Psoas muscle (tissue), 8 donors: ENCODE measurements around the gene FBXO42. TPM values are rescaled to one million over a fixed set of nuclear protein-coding genes. Genes with fewer than 3 reads are reported as not detected.

Experiments used
- ATAC-seq, 4 donors: fragments of 200-7000 bp; cut with Tn5 transposase; one replicate each; pipeline ENCODE4 v1.9.1; 2020; ENCODE audit warnings: moderate library complexity in 3 of 4, mild to moderate bottlenecking in 2 of 4
- DNase-seq, 2 donors: peaks; one replicate each; pipeline ENCODE4 v3.0.0-alpha.2; 2020
- H3K27ac ChIP-seq: fragments of 200-600 bp; one replicate; pipeline ENCODE4 v1.8.0; 2022
- H3K27me3 ChIP-seq, 3 donors: fragments of 200-600 bp in 1 of 3; one replicate each; pipeline versions ENCODE4 v1.6.1 to v1.8.0; 2013 to 2022; ENCODE audit warnings: low read length in 2 of 3, mild to moderate bottlenecking in 2 of 3, moderate library complexity in 1 of 3; ENCODE audit not compliant: insufficient read depth in 3 of 3
- H3K36me3 ChIP-seq, 2 donors: fragments of 200-600 bp in 1 of 2; one replicate each; pipeline versions ENCODE4 v1.6.1 to v1.8.0; 2013 to 2022; ENCODE audit warnings: low read depth in 1 of 2, mild to moderate bottlenecking in 1 of 2, moderate library complexity in 1 of 2; ENCODE audit not compliant: insufficient read depth in 1 of 2
- H3K4me1 ChIP-seq: fragments of 200-600 bp; one replicate; pipeline ENCODE4 v1.8.0; 2022
- H3K4me3 ChIP-seq: fragments of 200-600 bp; one replicate; pipeline ENCODE4 v1.8.0; 2022; ENCODE audit warnings: mild to moderate bottlenecking
- H3K9me3 ChIP-seq: fragments of 200-600 bp; one replicate; pipeline ENCODE4 v1.8.0; 2022
- WGBS, 3 donors: extraction: QIAGEN DNeasy Blood & Tissue Kit; methylation state at CpG; one replicate each; pipeline versions ENCODE4 v1.1.6 to v1.1.7; 2013; 5-methylcytosine and 5-hydroxymethylcytosine counted together
- intact Hi-C, 2 donors: fragments of 100-400 bp; cut with DNase I; formaldehyde crosslinking; loops; one replicate each; pipeline versions ENCODE4 v1.11.0 to v1.14.2; 2022
- polyA plus RNA-seq, 3 donors: library from polyadenylated mRNA; stranded (reverse); fragments of 200-250 nt; gene quantifications; one replicate each; pipeline ENCODE4 v1.2.3, GENCODE V29; 2013
- total RNA-seq, 4 donors: library from RNA; stranded (reverse); fragmentation: NEBNext Ultra II Directional in 2 of 4; extraction: Animal tissue kit (Norgen Biotek cat#: 25700) in 2 of 4; gene quantifications; one replicate each; pipeline versions ENCODE4 v1.2.1 to v1.2.4, GENCODE V29; 2021 to 2023
- TF ChIP-seq, protein P1 (sequence below): fragments of 200-600 bp; IDR thresholded peaks from one replicate; pipeline ENCODE4 v1.8.0; 2022; ENCODE audit warnings: antibody characterized with exemption
- donor health status: healthy with polysubstance abuse.
- donor health status: DM: no; HTN: no; CAD: no; lungs with moderate emphysema.
- donor health status: Bipolar disorder and iron deficiency.
- donor health status: healthy.
- donor health status: DM: yes; HTN: yes; CAD: no.
- donor health status: DM: no; HTN: no; CAD: no.
- donor health status: DM: no; HTN: no; CAD: no.
- donor health status: DM: yes; HTN: yes; CAD: no.

FBXO42 gene
- total and polyA plus RNA-seq, 7 donors = 7.4 to 26.6 (median 18.7) TPM

DNA sequence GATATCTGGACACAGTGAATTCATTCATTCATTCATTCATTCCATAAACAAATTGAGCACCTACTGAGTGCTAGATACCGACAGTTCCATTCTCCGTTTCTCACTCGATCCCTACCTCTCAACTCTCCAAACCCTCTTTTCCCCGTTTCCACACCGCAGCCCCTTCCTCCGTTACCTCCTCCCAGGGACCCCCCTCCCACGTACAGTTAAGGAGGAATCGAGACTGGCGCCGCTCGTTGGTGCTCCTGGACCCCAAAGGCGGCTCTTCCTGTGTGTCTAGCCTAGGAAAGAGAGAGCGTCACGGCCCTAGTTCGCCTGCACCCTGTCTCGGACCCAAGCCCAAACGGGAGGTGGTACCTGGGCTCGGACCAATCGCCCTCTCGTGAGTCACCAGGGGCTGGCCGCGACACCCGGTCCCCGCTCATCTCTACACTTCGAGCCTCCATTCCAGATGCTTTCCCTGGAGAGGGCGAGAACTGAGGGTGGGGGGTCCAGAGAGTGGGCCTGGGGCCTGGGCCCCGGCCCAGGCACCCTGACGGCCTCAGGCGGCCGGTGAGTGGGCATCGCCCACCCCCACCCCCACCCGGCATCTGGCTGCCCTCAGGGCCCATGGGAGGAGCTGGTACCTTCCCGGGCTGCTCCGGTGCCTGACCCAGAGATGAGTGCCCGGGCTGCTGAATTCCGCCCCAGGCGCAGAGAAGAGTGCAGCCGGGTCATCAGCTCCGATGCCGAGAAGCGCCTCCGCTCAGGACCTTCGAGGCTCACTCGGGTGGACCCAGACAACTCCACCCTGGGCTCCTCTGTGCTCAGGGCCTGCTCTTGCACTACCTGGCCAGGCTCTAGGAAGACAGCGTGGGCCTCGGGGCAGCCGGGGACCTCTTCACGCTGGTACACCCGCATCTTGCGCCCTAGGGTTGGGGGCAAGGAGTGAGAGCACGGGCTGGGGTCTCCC lies 144.7 kb downstream of the FBXO42 start:
- intact Hi-C loops = no loop called here
- no peak for ATAC-seq

DNA sequence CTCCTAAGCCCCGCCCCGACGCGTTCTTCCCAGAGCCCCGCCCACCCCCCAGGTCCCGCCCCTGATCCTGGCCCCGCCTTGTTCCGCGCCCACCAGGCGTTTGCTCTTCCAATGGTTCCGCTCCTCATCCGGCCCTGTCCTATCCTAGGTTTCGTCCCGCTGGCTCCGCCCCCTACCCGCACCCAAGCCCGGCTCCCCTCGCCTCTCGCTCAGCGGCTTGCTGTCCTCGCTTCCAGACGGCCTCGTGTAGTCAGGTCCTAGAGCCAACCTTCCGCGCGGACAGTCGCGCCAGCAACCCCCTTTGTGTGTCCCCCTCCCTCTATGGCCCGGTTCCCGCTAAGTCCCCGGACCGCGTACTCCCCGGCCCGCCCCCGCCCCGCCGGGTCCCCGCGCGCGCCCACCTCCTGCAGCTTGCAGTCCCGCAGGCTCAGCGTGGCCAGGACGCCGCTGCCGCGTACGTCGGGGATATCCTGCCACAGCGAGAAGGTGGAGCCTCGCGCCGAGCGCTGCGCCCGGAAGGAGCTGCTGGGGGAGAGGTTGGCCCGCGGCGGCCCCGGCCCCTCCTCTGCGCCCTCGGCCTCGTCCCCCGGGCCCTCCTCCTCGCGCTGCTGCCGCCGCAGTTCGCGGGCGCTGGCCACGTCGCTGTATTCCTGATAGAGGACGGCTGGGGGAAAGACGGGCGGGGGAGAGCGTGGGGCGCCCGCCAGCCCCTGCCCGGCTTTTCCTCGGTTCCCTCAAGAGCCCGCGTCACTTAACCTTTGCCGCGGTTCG lies 145.5 kb downstream of the FBXO42 start:
- Histone ChIP-seq H3K4me3 (peak overlapping the region; percentile 59), H3K9me3 (no peaks in the 10 kb centered on the region), H3K4me1 (no peaks in the 10 kb centered on the region), H3K27me3 (no peaks in the 10 kb centered on the region), H3K36me3 (no peaks in the 10 kb centered on the region), H3K27ac (peak overlapping the region; percentile 70)
- ATAC-seq (peak; percentile 93 to 96 (median 94)), DNase-seq (peak; percentile 96 to 98)
- TF ChIP-seq, protein P1, sequence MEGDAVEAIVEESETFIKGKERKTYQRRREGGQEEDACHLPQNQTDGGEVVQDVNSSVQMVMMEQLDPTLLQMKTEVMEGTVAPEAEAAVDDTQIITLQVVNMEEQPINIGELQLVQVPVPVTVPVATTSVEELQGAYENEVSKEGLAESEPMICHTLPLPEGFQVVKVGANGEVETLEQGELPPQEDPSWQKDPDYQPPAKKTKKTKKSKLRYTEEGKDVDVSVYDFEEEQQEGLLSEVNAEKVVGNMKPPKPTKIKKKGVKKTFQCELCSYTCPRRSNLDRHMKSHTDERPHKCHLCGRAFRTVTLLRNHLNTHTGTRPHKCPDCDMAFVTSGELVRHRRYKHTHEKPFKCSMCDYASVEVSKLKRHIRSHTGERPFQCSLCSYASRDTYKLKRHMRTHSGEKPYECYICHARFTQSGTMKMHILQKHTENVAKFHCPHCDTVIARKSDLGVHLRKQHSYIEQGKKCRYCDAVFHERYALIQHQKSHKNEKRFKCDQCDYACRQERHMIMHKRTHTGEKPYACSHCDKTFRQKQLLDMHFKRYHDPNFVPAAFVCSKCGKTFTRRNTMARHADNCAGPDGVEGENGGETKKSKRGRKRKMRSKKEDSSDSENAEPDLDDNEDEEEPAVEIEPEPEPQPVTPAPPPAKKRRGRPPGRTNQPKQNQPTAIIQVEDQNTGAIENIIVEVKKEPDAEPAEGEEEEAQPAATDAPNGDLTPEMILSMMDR = no peak
- 1% methylated on average over 66 to 86 of the region's 87 CpGs for WGBS, 3 donors
- intact Hi-C loops = no loop called here

More for the DNA sequence above, 144.7 kb downstream of the FBXO42 start:
- no peaks in the 10 kb centered on the region for H3K27me3 ChIP-seq
- no peak for DNase-seq
- H3K4me1 ChIP-seq = no peaks in the 10 kb centered on the region
- H3K9me3 ChIP-seq = no peaks in the 10 kb centered on the region
- H3K4me3 ChIP-seq = peak overlapping the region; percentile 59
- TF ChIP-seq, protein P1 = no peak
- H3K36me3 ChIP-seq = no peaks in the 10 kb centered on the region
- 59 to 60% (median 59%) methylated on average over 49 to 51 of the region's 51 CpGs for WGBS, 3 donors
- H3K27ac ChIP-seq = peak overlapping the region; percentile 70

DNA sequence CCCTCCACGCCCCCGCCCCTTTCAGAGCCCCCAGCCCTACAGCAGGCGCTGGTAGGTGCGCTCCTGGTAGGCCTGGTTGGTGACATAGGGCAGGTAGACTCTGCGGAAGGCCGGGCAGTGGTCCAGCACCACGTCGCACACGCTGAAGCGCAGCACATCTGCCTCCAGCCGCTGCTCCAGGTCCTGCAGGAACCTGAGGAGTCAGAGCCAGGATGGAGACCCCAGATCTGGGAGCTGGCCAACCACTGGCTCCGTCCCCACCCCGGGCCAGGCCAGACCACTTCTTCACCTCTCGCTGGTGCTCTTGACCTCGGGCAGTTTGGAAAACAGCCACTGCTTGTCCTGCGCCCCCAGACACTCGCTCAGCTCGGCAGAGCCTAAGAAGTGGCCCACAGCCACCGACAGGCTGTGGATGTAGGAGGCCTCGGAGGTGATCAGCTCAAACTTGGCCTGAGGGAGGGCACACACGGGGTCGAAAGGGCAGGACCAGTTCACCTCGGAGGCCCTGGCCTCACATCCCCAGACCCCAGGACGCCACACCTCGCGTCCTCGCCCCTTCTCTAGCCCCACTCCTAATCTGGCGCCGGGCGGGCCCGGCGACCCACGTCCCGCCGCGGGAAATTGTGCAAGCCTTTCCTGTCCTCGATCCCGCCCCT lies 146.3 kb downstream of the FBXO42 start:
- Histone ChIP-seq H3K4me1 (no peaks in the 10 kb centered on the region), H3K27ac (peak overlapping the region; percentile 53), H3K27me3 (no peaks in the 10 kb centered on the region), H3K36me3 (no peaks in the 10 kb centered on the region), H3K9me3 (no peaks in the 10 kb centered on the region), H3K4me3 (peak overlapping the region; percentile 59)
- WGBS, 3 donors = 37 to 49% (median 46%) methylated on average over 29 to 38 of the region's 38 CpGs
- TF ChIP-seq, protein P1 = no peak
- DNase-seq (no peak), ATAC-seq (no peak)
- intact Hi-C loops = no loop called here

DNA sequence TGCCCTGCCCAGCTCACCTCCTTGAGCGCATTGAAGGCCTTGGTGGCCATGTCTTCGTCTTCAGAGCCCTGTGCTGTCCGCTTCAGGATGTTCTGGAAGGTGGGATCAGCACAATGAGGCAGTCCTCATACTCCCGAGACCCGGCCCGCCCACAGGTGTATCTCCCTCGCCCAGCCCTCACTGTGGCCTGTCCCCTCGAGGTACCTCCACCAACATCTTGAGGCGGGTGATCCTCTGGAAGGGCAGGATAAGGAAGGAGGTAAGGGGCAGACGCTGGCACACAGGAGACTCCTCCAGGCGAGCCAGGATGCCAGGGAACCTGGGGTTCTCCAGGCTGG lies 147.0 kb downstream of the FBXO42 start:
- Histone ChIP-seq H3K4me1 (no peaks in the 10 kb centered on the region), H3K27me3 (no peaks in the 10 kb centered on the region), H3K36me3 (no peaks in the 10 kb centered on the region), H3K9me3 (no peaks in the 10 kb centered on the region), H3K4me3 (no peak overlapping the region), H3K27ac (no peak overlapping the region)
- DNase-seq = no peak
- TF ChIP-seq, protein P1 = no peak
- WGBS, 3 donors = 95 to 97% (median 96%) methylated on average over 11 of the region's 11 CpGs
- no peak for ATAC-seq
- intact Hi-C loops = no loop called here
